ENCODE data around the gene FIG4.

The FIG4 gene

GRCh38 chr6:109861946-109862345 lies 170.8 kb downstream of the FIG4 start:
- no peaks in the 10 kb centered on the region for H3K9me2 ChIP-seq (replicated peaks; ENCODE audit: insufficient read depth, low read length)
- no peaks in the 10 kb centered on the region for H3K9me3 ChIP-seq (ENCODE audit: insufficient read depth, low read length)
- no peaks in the 10 kb centered on the region for H4K20me1 ChIP-seq (ENCODE audit: low read depth, low read length)
- H3K9ac ChIP-seq (ENCODE audit: low read length), result no peak overlapping the region
- H3K79me2 ChIP-seq (ENCODE audit: insufficient read depth, low read length), result no peaks in the 10 kb centered on the region
- no peaks in the 10 kb centered on the region for H3K27me3 ChIP-seq (ENCODE audit: low read length)
- no peak overlapping the region for H3K4me3 ChIP-seq (ENCODE audit: insufficient read depth, low read length, poor library complexity, severe bottlenecking)
- no peak overlapping the region for H2AFZ ChIP-seq (ENCODE audit: low read depth, low read length, severe bottlenecking)
- no peaks in the 10 kb centered on the region for H3K36me3 ChIP-seq (ENCODE audit: low read length)
- no peak overlapping the region for H3K4me2 ChIP-seq (ENCODE audit: low read depth, low read length, poor library complexity, severe bottlenecking)
- no peak overlapping the region for H3K27ac ChIP-seq (ENCODE audit: low read depth, low read length)
- H3F3A ChIP-seq (ENCODE audit: insufficient read depth), result no peaks in the 10 kb centered on the region
- TF ChIP-seq EZH2phosphoT487 (conservative IDR thresholded peaks at IDR 0.05; ENCODE audit: low read length) (no peak), CTCF (IDR thresholded peaks at IDR 0.05; ENCODE audit: insufficient read depth, low read length, poor library complexity, severe bottlenecking) (no peak)

GRCh38 chr6:109864050-109864449 lies 173.0 kb downstream of the FIG4 start:
- Histone ChIP-seq H3K9ac (ENCODE audit: low read length) (no peak overlapping the region), H3K27me3 (ENCODE audit: low read length) (no peaks in the 10 kb centered on the region), H3K9me2 (replicated peaks; ENCODE audit: insufficient read depth, low read length) (no peaks in the 10 kb centered on the region), H2AFZ (ENCODE audit: low read depth, low read length, severe bottlenecking) (no peak overlapping the region), H3K27ac (ENCODE audit: low read depth, low read length) (no peak overlapping the region), H4K20me1 (ENCODE audit: low read depth, low read length) (no peaks in the 10 kb centered on the region), H3K4me2 (ENCODE audit: low read depth, low read length, poor library complexity, severe bottlenecking) (no peak overlapping the region), H3K4me3 (ENCODE audit: insufficient read depth, low read length, poor library complexity, severe bottlenecking) (no peak overlapping the region), H3F3A (ENCODE audit: insufficient read depth) (no peaks in the 10 kb centered on the region), H3K36me3 (ENCODE audit: low read length) (no peaks in the 10 kb centered on the region), H3K9me3 (ENCODE audit: insufficient read depth, low read length) (no peaks in the 10 kb centered on the region), H3K79me2 (ENCODE audit: insufficient read depth, low read length) (no peaks in the 10 kb centered on the region)
- no peak for TF ChIP-seq CTCF (IDR thresholded peaks at IDR 0.05; ENCODE audit: insufficient read depth, low read length, poor library complexity, severe bottlenecking)
- no peak for TF ChIP-seq EZH2phosphoT487 (conservative IDR thresholded peaks at IDR 0.05; ENCODE audit: low read length)

GRCh38 chr6:109865968-109866367 lies 174.9 kb downstream of the FIG4 start:
- no peaks in the 10 kb centered on the region for H3K9me3 ChIP-seq (ENCODE audit: insufficient read depth, low read length)
- H2AFZ ChIP-seq (ENCODE audit: low read depth, low read length, severe bottlenecking), result no peak overlapping the region
- H3F3A ChIP-seq (ENCODE audit: insufficient read depth), result no peaks in the 10 kb centered on the region
- no peaks in the 10 kb centered on the region for H4K20me1 ChIP-seq (ENCODE audit: low read depth, low read length)
- TF ChIP-seq EZH2phosphoT487 (conservative IDR thresholded peaks at IDR 0.05; ENCODE audit: low read length) (no peak), CTCF (IDR thresholded peaks at IDR 0.05; ENCODE audit: insufficient read depth, low read length, poor library complexity, severe bottlenecking) (no peak)
- H3K9me2 ChIP-seq (replicated peaks; ENCODE audit: insufficient read depth, low read length), result no peaks in the 10 kb centered on the region
- no peaks in the 10 kb centered on the region for H3K27me3 ChIP-seq (ENCODE audit: low read length)
- H3K27ac ChIP-seq (ENCODE audit: low read depth, low read length), result no peak overlapping the region
- no peaks in the 10 kb centered on the region for H3K36me3 ChIP-seq (ENCODE audit: low read length)
- H3K79me2 ChIP-seq (ENCODE audit: insufficient read depth, low read length), result no peaks in the 10 kb centered on the region
- H3K9ac ChIP-seq (ENCODE audit: low read length), result no peak overlapping the region
- no peak overlapping the region for H3K4me2 ChIP-seq (ENCODE audit: low read depth, low read length, poor library complexity, severe bottlenecking)
- no peak overlapping the region for H3K4me3 ChIP-seq (ENCODE audit: insufficient read depth, low read length, poor library complexity, severe bottlenecking)

All from SU-DHL-6 (cell line).